SU-DHL-6 (cell line): ENCODE data around the gene CPNE5.

Experiments
- H2AFZ ChIP-seq: fragments of 200-600 bp; sonication (generic); 2 replicates; pipeline ENCODE4 v1.6.1; 2014; ENCODE audit warnings: low read depth, mild to moderate bottlenecking, moderate library complexity, mixed read lengths, antibody characterized with exemption, low read length; ENCODE audit not compliant: severe bottlenecking
- H3F3A ChIP-seq: fragments of 200-600 bp; shearing (Covaris generic); 2 replicates; pipeline ENCODE4 v1.6.0; 2016; ENCODE audit warnings: antibody characterized with exemption, mild to moderate bottlenecking; ENCODE audit not compliant: insufficient read depth
- H3K27ac ChIP-seq: fragments of 200-600 bp; sonication (generic); 2 replicates; pipeline ENCODE4 v1.5.1; 2016; ENCODE audit warnings: low read depth, mild to moderate bottlenecking, low read length, moderate library complexity, mixed read lengths
- H3K27me3 ChIP-seq: fragments of 200-600 bp; sonication (generic), shearing (Covaris generic); 2 replicates; pipeline ENCODE4 v1.6.0; 2014; ENCODE audit warnings: mild to moderate bottlenecking, low read length
- H3K36me3 ChIP-seq: fragments of 200-600 bp; sonication (generic); 2 replicates; pipeline ENCODE4 v1.6.1; 2014; ENCODE audit warnings: mild to moderate bottlenecking, low read length, mixed read lengths
- H3K4me2 ChIP-seq: fragments of 300-600, 200-600 bp; shearing (Covaris generic), sonication (generic); 2 replicates; pipeline ENCODE4 v1.6.0; 2014; ENCODE audit warnings: low read length, low read depth, mild to moderate bottlenecking; ENCODE audit not compliant: poor library complexity, severe bottlenecking
- H3K4me3 ChIP-seq: fragments of 200-600 bp; sonication (generic); 2 replicates; pipeline ENCODE4 v1.5.1; 2014; ENCODE audit warnings: antibody characterized with exemption, low read length, mild to moderate bottlenecking, mixed read lengths; ENCODE audit not compliant: insufficient read depth, poor library complexity, severe bottlenecking
- H3K79me2 ChIP-seq: fragments of 200-600 bp; sonication (generic); 2 replicates; pipeline ENCODE4 v1.6.1; 2014; ENCODE audit warnings: mild to moderate bottlenecking, low read length, moderate library complexity; ENCODE audit not compliant: insufficient read depth
- H3K9ac ChIP-seq: fragments of 200-600 bp; sonication (generic); 2 replicates; pipeline ENCODE4 v1.7.0; 2014; ENCODE audit warnings: mild to moderate bottlenecking, low read length
- H3K9me2 ChIP-seq: fragments of 200-600 bp; sonication (generic); replicated peaks from 2 replicates; pipeline ENCODE4 v1.6.1; 2014; ENCODE audit warnings: low read length; ENCODE audit not compliant: insufficient read depth
- H3K9me3 ChIP-seq: fragments of 200-600 bp; sonication (generic); 2 replicates; pipeline ENCODE4 v1.6.1; 2014; ENCODE audit warnings: low read length, mixed read lengths; ENCODE audit not compliant: insufficient read depth
- H4K20me1 ChIP-seq: fragments of 200-600 bp; sonication (generic); 2 replicates; pipeline ENCODE4 v1.6.1; 2014; ENCODE audit warnings: low read depth, mild to moderate bottlenecking, antibody characterized with exemption, low read length, moderate library complexity, mixed read lengths
- CTCF ChIP-seq: fragments of 200-600 bp; sonication (generic); IDR thresholded peaks from one replicate; pipeline ENCODE4 v1.5.1; 2017; ENCODE audit warnings: antibody characterized with exemption, mild to moderate bottlenecking, low read length, moderate library complexity; ENCODE audit not compliant: insufficient read depth, poor library complexity, severe bottlenecking
- EZH2phosphoT487 ChIP-seq: fragments of 200-600 bp; sonication (generic), shearing (Covaris generic); conservative IDR thresholded peaks from 2 replicates; pipeline ENCODE4 v1.6.1; 2018; ENCODE audit warnings: mild to moderate bottlenecking, antibody characterized with exemption, low read length, moderate library complexity, mixed read lengths

Gene CPNE5

GRCh38 chr6:36805096-36805797, 34.0 kb downstream of the CPNE5 start:
- H3K9ac ChIP-seq = no peak overlapping the region
- no peaks in the 10 kb centered on the region for H4K20me1 ChIP-seq
- no peak overlapping the region for H2AFZ ChIP-seq
- H3K9me3 ChIP-seq = no peaks in the 10 kb centered on the region
- H3K4me2 ChIP-seq = no peak overlapping the region
- H3F3A ChIP-seq = no peaks in the 10 kb centered on the region
- no peaks in the 10 kb centered on the region for H3K36me3 ChIP-seq
- TF ChIP-seq CTCF (no peak), EZH2phosphoT487 (no peak)
- no peak overlapping the region for H3K4me3 ChIP-seq
- H3K9me2 ChIP-seq = no peaks in the 10 kb centered on the region
- H3K27me3 ChIP-seq = no peaks in the 10 kb centered on the region
- no peaks in the 10 kb centered on the region for H3K79me2 ChIP-seq
- H3K27ac ChIP-seq = no peak overlapping the region

- TF ChIP-seq EZH2phosphoT487 (no peak), CTCF (no peak)
- H3K9ac ChIP-seq = no peak overlapping the region
- no peak overlapping the region for H3K4me2 ChIP-seq
- no peak overlapping the region for H3K27ac ChIP-seq
- H3K9me3 ChIP-seq = no peaks in the 10 kb centered on the region
- H3K79me2 ChIP-seq = no peaks in the 10 kb centered on the region
- no peaks in the 10 kb centered on the region for H3F3A ChIP-seq
- H3K9me2 ChIP-seq = no peaks in the 10 kb centered on the region
- H4K20me1 ChIP-seq = no peaks in the 10 kb centered on the region
- no peaks in the 10 kb centered on the region for H3K27me3 ChIP-seq
- H3K4me3 ChIP-seq = no peak overlapping the region
- no peak overlapping the region for H2AFZ ChIP-seq
- no peaks in the 10 kb centered on the region for H3K36me3 ChIP-seq
Measured at GRCh38 chr6:36804563-36804962, 34.7 kb downstream of the CPNE5 start.

GRCh38 chr6:36803908-36804307, 35.3 kb downstream of the CPNE5 start:
- Histone ChIP-seq H3K27ac (no peak overlapping the region), H3K36me3 (no peaks in the 10 kb centered on the region), H2AFZ (no peak overlapping the region), H3K9me3 (no peaks in the 10 kb centered on the region), H3K9me2 (no peaks in the 10 kb centered on the region), H3K4me2 (no peak overlapping the region), H3K4me3 (no peak overlapping the region), H3K9ac (no peak overlapping the region), H3K79me2 (no peaks in the 10 kb centered on the region), H3K27me3 (no peaks in the 10 kb centered on the region), H4K20me1 (no peaks in the 10 kb centered on the region), H3F3A (no peaks in the 10 kb centered on the region)
- no peak for TF ChIP-seq CTCF
- no peak for TF ChIP-seq EZH2phosphoT487
